K562 (cell line): ENCODE results near the gene COPS6. TPM values are rescaled to one million over a fixed set of nuclear protein-coding genes. Genes with fewer than 3 reads are reported as not detected.

Experiments
- HNRNPH1 ChIP-seq: fragments of 200-400 bp; formaldehyde crosslinking; optimal IDR thresholded peaks from 2 replicates; pipeline ENCODE3; 2017; ENCODE audit warnings: low read depth, mild to moderate bottlenecking, low read length, moderate library complexity
- REST ChIP-seq, 2 experiments: fragments of 450-650 bp; formaldehyde crosslinking in 1 of 2; IDR thresholded peaks; 2 replicates each; pipeline versions ENCODE4 v1.4.0 to v1.6.1; 2014 to 2020; ENCODE audit warnings: mild to moderate bottlenecking in 2 of 2, borderline replicate concordance in 1 of 2, low read depth in 1 of 2
- polyA plus RNA-seq, 8 experiments: library from polyadenylated mRNA; depleted of rRNA in 4 of 8; stranded (reverse) in 5 of 8; unstranded in 3 of 8; fragments of >200 nt; fragmentation: Nextera tagmentation in 2 of 8; fragmentation: Illumina TruSeq in 1 of 8; extraction: Ambion mirVana in 2 of 8; extraction: Trizol in 1 of 8; gene quantifications; 2 replicates each; pipeline versions ENCODE4 v1.2.1 to v1.2.3, GENCODE V29; 2011 to 2014; ENCODE audit warnings: inconsistent platforms in 1 of 8, missing spikeins in 1 of 8
- total RNA-seq, 7 experiments: library from RNA; depleted of rRNA in 6 of 7; stranded (reverse); fragments of >200 nt in 6 of 7; fragmentation: Illumina TruSeq in 2 of 7; extraction: Trizol in 2 of 7; gene quantifications; 2 replicates each; pipeline versions ENCODE4 v1.2.1 to v1.2.3, GENCODE V29; 2011 to 2021; ENCODE audit warnings: low replicate concordance in 1 of 7

The COPS6 gene
- total and polyA plus RNA-seq, 9 of the 15 experiments (the other 6 are each of a cell fraction or from before 2014, with no cell fraction given) = 63.0 to 331 (median 168) TPM

GRCh38 chr7:100128637-100128963, 39.8 kb downstream of the COPS6 start (continued):
- no peak for TF ChIP-seq REST (IDR thresholded peaks at IDR 0.05; ENCODE audit: borderline replicate concordance)
- TF ChIP-seq REST (CRISPR knock-in tag; IDR thresholded peaks at IDR 0.05; ENCODE audit: low read depth) = no peak
- no peak for TF ChIP-seq HNRNPH1
